GM19035 (cell line): ENCODE data around the gene TWIST2.

ENCODE experiments used
- ATAC-seq: cut with Tn5 transposase; IDR thresholded peaks from one replicate; pipeline ENCODE4 v1.9.1; 2021; ENCODE audit not compliant: unreplicated experiment

TWIST2 gene

GRCh38 chr2:238835726-238836301 is 12.1 kb upstream of the TWIST2 start:
- ATAC-seq: no peak

- no peak for ATAC-seq
Observed at GRCh38 chr2:238838786-238839327, 9.0 kb upstream of the TWIST2 start.

GRCh38 chr2:238839428-238839827 is 8.5 kb upstream of the TWIST2 start:
- ATAC-seq: no peak

- ATAC-seq: no peak
Observed at GRCh38 chr2:238841542-238842164, 6.2 kb upstream of the TWIST2 start.

GRCh38 chr2:238843476-238843875 is 4.4 kb upstream of the TWIST2 start:
- ATAC-seq: no peak

- no peak for ATAC-seq
Observed at GRCh38 chr2:238845583-238846377, 2.1 kb upstream of the TWIST2 start.

GRCh38 chr2:238846378-238846627 is 1.6 kb upstream of the TWIST2 start:
- ATAC-seq: no peak

- ATAC-seq: no peak
Observed at GRCh38 chr2:238846628-238847418, 1.1 kb upstream of the TWIST2 start.

GRCh38 chr2:238847419-238847801 is 475 bp upstream of the TWIST2 start:
- ATAC-seq: no peak

- ATAC-seq: no peak
Observed at GRCh38 chr2:238848691-238848975, 748 bp downstream of the TWIST2 start.

- no peak for ATAC-seq
Observed at GRCh38 chr2:238848976-238849853, 1.3 kb downstream of the TWIST2 start.

- no peak for ATAC-seq
Observed at GRCh38 chr2:238850091-238850490, 2.2 kb downstream of the TWIST2 start.

GRCh38 chr2:238851026-238851425 is 3.1 kb downstream of the TWIST2 start:
- ATAC-seq: no peak

- no peak for ATAC-seq
Observed at GRCh38 chr2:238851761-238852160, 3.9 kb downstream of the TWIST2 start.

GRCh38 chr2:238852206-238852869 is 4.5 kb downstream of the TWIST2 start:
- no peak for ATAC-seq

GRCh38 chr2:238853218-238853617 is 5.3 kb downstream of the TWIST2 start:
- ATAC-seq: no peak

GRCh38 chr2:238853721-238854120 is 5.8 kb downstream of the TWIST2 start:
- ATAC-seq: no peak

GRCh38 chr2:238854246-238854645 is 6.4 kb downstream of the TWIST2 start:
- ATAC-seq: no peak

GRCh38 chr2:238854699-238855229 is 6.9 kb downstream of the TWIST2 start:
- no peak for ATAC-seq

GRCh38 chr2:238855299-238855698 is 7.4 kb downstream of the TWIST2 start:
- ATAC-seq: no peak
